Endometrial microvascular endothelial cells (primary cell): ENCODE results near the gene ALOXE3. TPM values are rescaled to one million over a fixed set of nuclear protein-coding genes. Genes with fewer than 3 reads are reported as not detected.
"Not testable (repeated sequence)": the region's sequence is repeated elsewhere in the genome, so short reads cannot be mapped to it uniquely, and the experiment has no call there.

ENCODE experiments used
- in situ Hi-C: cut with HindIII; loops from 2 replicates; pipeline ENCODE4 v1.10.0; 2017; ENCODE audit warnings: low sequenced_read_pairs, low pct_unique_long_range_greater_than_20kb; ENCODE audit errors: inconsistent ontology term
- total RNA-seq: library from RNA; depleted of rRNA; stranded (reverse); fragments of >200 nt; gene quantifications from one replicate; pipeline ENCODE4 v1.2.3, GENCODE V29; 2015; ENCODE audit errors: inconsistent ontology term

Gene ALOXE3
- total RNA-seq, 1 donor from 2014 or later: 0.19 TPM

DNA sequence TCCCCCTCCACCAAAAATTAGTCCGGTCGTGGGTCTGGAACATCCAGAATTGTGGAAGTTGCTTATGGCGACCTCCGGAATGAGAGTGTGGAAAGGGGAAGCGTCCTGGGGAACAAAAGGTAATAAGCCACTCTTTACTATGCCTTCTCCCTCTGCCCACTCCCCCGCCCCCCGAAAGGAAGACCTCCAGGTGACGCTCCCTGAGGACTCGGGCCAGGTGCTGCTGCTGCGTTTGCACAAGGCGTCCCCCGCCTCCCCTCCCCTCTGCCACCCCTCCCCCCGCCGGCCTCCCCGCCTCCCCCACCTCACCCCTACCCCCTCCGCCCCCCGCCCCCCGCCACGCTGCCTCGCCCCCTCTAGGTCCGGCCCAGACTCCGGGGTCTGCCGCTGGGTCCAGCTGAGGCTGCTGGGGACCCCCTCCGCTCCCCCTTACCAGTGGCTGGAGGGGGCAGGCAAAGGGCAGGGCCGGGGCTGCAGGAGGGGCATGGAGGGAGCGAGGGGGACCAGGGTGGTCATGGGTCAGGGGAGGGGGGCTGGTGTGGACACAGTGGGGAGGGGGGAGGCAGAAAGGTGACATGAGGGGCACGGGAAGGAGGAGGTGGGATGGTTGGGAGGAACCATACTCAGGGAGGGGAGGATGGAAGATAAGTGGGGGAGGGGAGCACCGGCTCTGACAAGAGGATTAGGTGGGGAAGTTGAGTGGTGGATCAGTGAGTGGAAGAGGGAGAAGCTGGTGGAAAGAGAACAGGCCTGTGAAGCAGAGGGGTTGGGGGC lies 54.4 kb downstream of the ALOXE3 start:
- in situ Hi-C loops: no loop called here

- in situ Hi-C loops: no loop called here
These were observed 55.4 kb downstream of the ALOXE3 start for GRCh38 chr17:8062807-8063483.

DNA sequence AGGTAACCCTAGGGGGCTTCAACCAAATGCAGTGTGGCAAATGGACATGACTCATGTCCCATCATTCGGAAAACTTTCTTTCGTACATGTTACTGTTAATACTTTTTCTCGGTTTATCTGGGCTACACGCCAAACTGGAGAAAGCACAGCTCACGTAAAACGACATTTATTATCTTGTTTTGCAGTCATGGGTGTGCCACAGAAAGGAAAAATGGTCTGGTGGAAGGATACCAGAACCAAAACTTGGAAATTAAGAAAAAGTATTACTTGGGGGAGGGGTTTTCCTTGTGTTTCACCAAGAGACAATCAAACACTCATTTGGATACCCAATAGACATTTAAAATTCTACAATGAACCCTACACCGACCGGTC lies 55.9 kb downstream of the ALOXE3 start:
- in situ Hi-C loops: no loop called here

GRCh38 chr17:8061851-8062250 lies 56.5 kb downstream of the ALOXE3 start:
- in situ Hi-C loops: not testable (repeated sequence)

- in situ Hi-C loops: no loop called here
These were observed 58.0 kb downstream of the ALOXE3 start for GRCh38 chr17:8060274-8060673.

GRCh38 chr17:8059131-8059530 lies 59.2 kb downstream of the ALOXE3 start:
- in situ Hi-C loops: loop anchor here (10.0 kb wide), 1 partner anchor 56 kb away; the partner anchor contains the start of gene ALOXE3

DNA sequence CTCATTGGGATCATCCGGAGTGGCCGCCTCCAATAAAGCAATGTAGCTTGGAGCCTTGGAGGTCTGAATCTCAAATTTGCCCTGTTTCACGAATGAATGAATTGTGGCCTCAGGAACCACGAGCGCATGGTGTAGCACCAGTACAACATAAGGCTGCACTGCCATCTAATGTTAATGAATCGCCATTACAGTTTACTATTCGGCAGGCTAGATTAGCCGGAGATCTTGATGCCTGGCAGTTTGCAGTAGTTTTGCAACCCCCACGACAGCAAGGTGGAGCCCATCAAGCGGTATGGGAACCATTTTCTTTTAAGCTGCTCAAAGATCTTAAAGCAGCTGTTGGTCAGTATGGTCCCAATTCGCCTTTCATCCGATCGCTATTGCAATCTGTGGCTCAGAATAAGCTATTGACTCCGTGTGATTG lies 60.6 kb downstream of the ALOXE3 start:
- in situ Hi-C loops: loop anchor here (10.0 kb wide), 1 partner anchor 57 kb away; the partner anchor contains the start of gene ALOXE3

GRCh38 chr17:8056976-8057625 lies 61.2 kb downstream of the ALOXE3 start:
- in situ Hi-C loops: loop anchor here (10.0 kb wide), 1 partner anchor 58 kb away; the partner anchor contains the start of gene ALOXE3

DNA sequence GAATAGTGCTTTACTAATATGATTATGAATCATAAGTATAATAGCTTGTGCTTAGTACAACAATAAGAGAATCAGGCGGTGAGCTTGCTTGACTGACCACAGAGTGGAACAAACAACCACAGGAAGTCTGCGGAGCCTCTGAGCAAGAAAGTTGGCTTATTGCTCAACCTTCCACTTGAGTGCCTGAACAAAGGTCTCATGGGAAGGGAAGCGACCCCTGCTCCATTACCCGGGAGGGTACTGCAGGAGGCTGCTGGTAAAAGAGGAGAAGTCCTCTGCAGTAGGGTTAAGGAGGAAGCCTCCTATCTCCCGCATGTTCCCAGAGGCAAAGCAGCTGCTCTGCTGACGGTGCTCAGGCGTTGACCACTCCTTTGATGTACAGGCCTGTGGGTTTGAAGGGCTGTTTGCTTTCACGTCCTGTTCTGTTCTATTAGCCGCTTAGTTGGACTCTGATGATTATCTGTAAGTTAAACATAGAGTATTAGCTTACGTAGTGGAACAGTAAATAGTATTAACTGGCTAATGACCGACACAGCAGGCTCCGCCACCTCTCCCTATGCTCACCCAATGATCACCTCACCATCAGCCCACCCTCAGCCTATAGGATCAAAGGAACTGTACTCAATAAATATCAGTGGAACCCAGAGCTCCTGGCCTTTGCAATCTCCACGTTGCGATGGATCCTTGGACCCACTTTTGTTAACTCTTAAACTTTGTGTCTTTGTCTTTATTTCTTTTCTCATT lies 61.9 kb downstream of the ALOXE3 start:
- in situ Hi-C loops: loop anchor here (10.0 kb wide), 1 partner anchor 58 kb away; the partner anchor contains the start of gene ALOXE3

GRCh38 chr17:8055851-8056231 lies 62.5 kb downstream of the ALOXE3 start:
- in situ Hi-C loops: loop anchor here (10.0 kb wide), 1 partner anchor 59 kb away; the partner anchor contains the start of gene ALOXE3

- in situ Hi-C loops: loop anchor here (10.0 kb wide), 1 partner anchor 61 kb away; the partner anchor contains the start of gene ALOXE3
These were observed 64.7 kb downstream of the ALOXE3 start for GRCh38 chr17:8053600-8053999.

DNA sequence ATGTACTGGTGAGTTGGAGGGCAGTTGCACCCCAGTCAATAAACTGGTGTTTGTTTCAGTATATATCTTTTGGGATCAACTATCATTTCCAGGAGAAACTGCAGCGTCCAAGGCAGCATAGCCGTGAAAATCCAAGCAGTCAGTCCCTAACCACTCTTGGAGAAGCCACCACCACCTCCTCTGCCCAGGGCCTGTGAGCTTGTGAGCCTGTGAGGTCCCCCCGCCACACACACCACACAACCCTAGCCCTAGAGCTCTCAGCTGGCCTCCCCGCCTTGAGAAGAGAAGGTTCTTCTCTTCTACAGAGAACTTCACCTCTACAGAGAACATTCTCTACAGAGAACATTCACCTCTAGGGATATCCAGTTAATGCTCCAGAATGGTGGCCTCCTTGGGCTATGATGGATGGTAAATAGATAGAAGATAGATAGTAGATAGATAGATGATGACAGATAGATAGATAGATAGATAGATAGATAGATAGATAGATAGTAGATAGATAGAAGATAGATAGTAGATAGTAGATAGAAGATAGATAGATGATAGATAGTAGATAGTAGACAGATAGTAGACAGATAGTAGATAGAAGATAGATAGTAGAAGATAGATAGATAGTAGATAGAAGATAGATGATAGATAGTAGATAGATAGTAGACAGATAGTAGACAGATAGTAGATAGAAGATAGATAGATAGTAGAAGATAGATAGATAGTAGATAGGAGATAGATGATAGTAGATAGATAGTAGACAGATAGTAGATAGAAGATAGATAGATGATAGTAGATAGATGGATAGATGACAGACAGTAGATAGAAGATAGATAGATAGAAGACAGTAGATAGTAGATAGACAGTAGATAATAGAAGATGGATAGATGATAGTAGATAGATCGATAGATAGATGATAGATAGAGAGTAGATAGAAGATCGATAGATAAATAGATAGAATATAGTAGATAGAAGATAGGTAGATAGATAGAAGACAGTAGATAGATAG lies 65.8 kb downstream of the ALOXE3 start:
- in situ Hi-C loops: loop anchor here (10.0 kb wide), 1 partner anchor 62 kb away; the partner anchor contains the start of gene ALOXE3

GRCh38 chr17:8051831-8052230 lies 66.5 kb downstream of the ALOXE3 start:
- in situ Hi-C loops: loop anchor here (10.0 kb wide), 1 partner anchor 63 kb away; the partner anchor contains the start of gene ALOXE3

GRCh38 chr17:8048736-8049135 lies 69.6 kb downstream of the ALOXE3 start:
- in situ Hi-C loops: no loop called here

GRCh38 chr17:8048236-8048635 lies 70.1 kb downstream of the ALOXE3 start:
- in situ Hi-C loops: no loop called here

GRCh38 chr17:8047769-8048110 lies 70.6 kb downstream of the ALOXE3 start:
- in situ Hi-C loops: no loop called here

DNA sequence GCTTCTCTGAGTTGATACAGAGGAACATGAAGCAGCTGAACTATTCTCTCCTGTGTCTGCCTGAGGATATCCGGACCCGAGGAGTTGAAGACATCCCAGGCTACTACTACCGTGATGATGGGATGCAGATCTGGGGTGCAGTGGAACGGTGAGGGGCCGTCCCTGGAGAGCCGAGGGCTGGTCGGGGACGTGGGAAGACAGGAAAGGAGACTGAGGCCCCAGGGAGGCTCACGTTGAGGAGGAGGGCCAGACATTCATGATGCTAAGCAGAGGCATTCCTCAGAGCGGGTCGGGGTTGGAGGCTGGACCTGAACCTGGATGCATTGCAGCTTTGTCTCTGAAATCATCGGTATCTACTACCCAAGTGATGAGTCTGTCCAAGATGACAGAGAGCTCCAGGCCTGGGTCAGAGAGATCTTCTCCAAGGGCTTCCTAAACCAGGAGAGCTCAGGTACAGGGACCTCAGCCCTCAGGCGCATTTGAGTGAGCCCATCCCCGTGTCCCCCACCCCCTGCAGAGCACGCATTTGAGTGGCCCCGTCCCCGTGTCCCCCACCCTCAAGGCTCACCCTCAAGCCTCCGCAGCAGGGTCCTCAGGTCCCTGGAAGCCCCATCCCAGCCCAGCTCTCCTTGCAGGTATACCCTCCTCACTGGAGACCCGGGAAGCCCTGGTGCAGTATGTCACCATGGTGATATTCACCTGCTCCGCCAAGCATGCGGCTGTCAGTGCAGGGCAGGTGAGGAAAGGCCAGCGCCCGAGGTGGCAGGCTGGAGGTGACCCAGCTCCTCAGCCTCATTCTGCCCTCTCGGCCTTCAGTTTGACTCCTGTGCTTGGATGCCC lies 71.2 kb downstream of the ALOXE3 start:
- in situ Hi-C loops: no loop called here
